22Rv1 (cell line): ENCODE results near the gene CSTB.

Experiments used
- H3K27ac ChIP-seq: fragments of 450-650 bp; 2 replicates; pipeline ENCODE4 v1.5.1; 2017
- CTCF ChIP-seq: fragments of 450-650 bp; IDR thresholded peaks from 2 replicates; pipeline ENCODE4 v1.5.1; 2017; ENCODE audit warnings: mild to moderate bottlenecking
- ZFX ChIP-seq: fragments of 450-650 bp; IDR thresholded peaks from 2 replicates; pipeline ENCODE4 v1.6.1; 2017; ENCODE audit warnings: antibody characterized with exemption, borderline replicate concordance

The CSTB gene

GRCh38 chr21:43764576-43765495 lies 11.3 kb downstream of the CSTB start:
- H3K27ac ChIP-seq, result no peak overlapping the region
- TF ChIP-seq CTCF, result no peak
- no peak for TF ChIP-seq ZFX

GRCh38 chr21:43763901-43764523 lies 12.1 kb downstream of the CSTB start:
- no peak overlapping the region for H3K27ac ChIP-seq

GRCh38 chr21:43762303-43763128 lies 13.6 kb downstream of the CSTB start:
- no peak for TF ChIP-seq CTCF
- no peak for TF ChIP-seq ZFX
- H3K27ac ChIP-seq, result no peak overlapping the region

More at GRCh38 chr21:43763901-43764523, 12.1 kb downstream of the CSTB start:
- no peak for TF ChIP-seq CTCF
- no peak for TF ChIP-seq ZFX

GRCh38 chr21:43761886-43762285 lies 14.2 kb downstream of the CSTB start:
- TF ChIP-seq ZFX (no peak), CTCF (no peak)
- H3K27ac ChIP-seq, result no peak overlapping the region

GRCh38 chr21:43760391-43760958 lies 15.6 kb downstream of the CSTB start:
- no peak for TF ChIP-seq CTCF
- TF ChIP-seq ZFX, result no peak
- H3K27ac ChIP-seq, result no peak overlapping the region

GRCh38 chr21:43759651-43760050 lies 16.5 kb downstream of the CSTB start:
- H3K27ac ChIP-seq, result no peak overlapping the region
- TF ChIP-seq CTCF (no peak), ZFX (no peak)
